Activated CD4-positive, alpha-beta T cell treated with anti-CD3 and anti-CD28 coated beads, Interleukin-2, amount 50 U/mL, for 4 hours (primary cell): Measurements from ENCODE around the gene CPSF3.
"Not testable (repeated sequence)": the region's sequence is repeated elsewhere in the genome, so short reads cannot be mapped to it uniquely, and the experiment has no call there.

Source experiments
- DNase-seq, 2 experiments: peaks; one replicate each; pipeline ENCODE4 v3.0.0-alpha.2; 2020

Gene CPSF3

DNA sequence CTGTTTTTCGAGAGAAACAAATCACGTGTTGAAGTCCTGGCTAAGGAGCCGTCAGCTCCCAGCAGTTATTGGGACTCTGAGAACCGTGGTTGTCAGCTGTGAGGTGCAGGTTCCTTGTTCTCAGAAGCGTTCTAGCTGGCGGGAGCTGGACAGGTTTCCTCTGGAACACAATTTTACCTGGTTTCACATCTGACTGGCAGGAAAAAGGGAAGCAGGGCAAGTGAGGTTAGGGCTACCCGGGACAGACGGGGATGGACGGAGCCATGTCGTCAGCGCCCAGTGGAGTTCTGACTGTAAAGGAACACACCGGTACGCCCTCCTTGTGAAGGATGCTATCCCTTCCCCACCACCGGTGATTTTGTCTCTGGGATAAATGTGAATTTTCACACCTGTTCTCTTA, 26.3 kb upstream of the CPSF3 start:
- no peak for DNase-seq

- DNase-seq: not testable (repeated sequence)
Measured at GRCh38 chr2:9398251-9398650, 25.2 kb upstream of the CPSF3 start.

DNA sequence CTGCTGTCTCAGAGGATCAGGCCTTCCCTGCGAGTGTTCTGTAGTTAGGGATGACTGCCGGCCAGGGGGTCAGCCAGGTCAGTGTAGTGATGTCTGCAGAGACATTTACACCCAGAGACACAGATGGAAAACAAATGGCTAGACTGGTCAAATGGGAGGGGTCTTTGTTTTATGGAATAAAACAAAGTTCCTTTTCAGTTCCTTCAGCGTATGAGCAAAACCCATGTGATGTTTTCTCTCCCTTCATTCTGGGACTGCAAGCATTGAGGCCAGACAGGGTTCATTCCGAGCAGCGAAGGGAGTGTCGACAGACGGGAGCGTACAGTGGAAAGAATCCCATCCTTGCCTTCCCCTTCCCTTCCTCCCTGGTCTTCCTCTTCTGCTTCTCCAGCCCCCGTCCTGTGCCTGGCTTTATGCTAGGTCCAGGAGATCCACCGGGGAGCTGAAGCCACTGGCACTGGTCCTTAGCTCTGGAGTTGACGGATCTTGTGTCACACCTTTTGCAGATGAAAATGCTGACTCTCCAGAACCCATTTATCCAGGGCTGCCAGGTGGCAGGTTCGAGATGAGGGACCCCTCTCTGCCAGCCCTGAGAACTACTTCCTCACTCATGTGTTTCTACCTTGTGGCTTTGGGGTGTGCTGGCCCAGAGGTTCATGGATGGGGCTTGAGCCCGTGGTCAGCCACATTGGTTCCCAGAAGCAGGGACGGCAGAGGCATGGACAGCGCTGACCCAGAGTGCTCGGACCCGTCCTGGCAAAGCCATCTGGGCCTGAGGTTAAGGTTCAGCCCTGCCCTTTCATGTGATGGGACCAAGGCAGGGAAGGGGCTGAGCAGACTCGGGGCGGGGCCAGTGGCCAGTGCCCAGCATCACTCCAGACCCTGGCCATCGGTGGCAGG, 24.3 kb upstream of the CPSF3 start:
- no peak for DNase-seq

GRCh38 chr2:9400268-9401058, 23.0 kb upstream of the CPSF3 start:
- no peak for DNase-seq

GRCh38 chr2:9401059-9401547, 22.4 kb upstream of the CPSF3 start:
- DNase-seq: no peak

DNA sequence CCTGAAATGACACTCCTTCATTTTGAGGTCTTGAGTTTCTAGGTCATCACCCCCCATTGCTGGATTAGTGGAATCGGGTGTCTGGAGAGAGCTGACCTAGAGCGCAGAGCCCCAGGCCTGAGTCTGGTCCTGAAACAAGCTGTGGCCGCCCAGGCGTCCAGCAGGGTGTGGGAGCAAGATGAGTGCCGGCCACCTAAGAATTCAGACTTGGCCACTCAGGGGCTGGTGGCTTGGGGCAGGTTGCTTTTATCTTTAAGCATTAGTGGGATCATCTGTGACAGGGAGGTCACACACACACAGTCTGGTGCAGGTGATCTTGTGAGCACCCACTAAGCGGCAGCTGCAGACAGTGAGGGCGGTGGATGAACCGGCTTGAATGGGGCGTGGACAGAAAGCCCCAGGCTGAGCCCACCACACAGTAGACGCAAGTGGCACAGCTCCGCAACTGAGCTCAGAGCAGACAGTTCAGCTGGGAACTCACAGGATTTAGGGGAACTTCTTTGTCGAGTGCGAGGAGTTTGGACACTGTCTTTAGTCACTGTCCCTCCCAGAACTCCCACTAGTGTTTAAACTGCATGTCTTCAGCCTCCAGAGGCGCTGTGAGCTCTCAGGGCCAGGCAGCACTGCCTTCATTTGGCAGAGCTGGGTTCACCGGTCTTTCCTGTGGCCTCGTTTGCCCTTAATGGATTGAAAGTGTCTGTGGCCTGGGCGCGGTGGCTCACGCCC, 21.6 kb upstream of the CPSF3 start:
- DNase-seq: no peak

GRCh38 chr2:9403924-9404323, 19.5 kb upstream of the CPSF3 start:
- DNase-seq: no peak

GRCh38 chr2:9404451-9404850, 19.0 kb upstream of the CPSF3 start:
- DNase-seq: no peak

DNA sequence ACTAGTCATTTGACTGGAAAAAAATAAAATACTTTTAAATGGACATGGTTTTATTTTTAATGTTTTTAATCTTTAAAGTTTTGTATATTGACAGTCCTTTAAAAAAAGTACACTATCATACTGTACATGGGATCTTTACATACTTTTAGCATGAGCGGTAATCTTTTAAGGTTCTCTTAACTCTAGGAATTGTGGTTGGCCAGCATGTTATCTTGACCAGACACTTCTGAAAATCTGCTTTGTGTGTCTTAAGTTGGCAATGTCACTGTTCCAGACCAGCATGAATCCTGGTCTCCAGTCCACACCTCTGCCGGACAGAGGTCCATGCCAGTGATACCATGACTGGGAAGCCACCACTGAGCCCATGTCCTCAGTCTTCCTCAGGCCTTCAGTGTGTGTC, 17.8 kb upstream of the CPSF3 start:
- no peak for DNase-seq

GRCh38 chr2:9406529-9407362, 16.7 kb upstream of the CPSF3 start:
- no peak for DNase-seq

- DNase-seq: no peak
Measured at GRCh38 chr2:9407363-9407811, 16.1 kb upstream of the CPSF3 start.

GRCh38 chr2:9408641-9409151, 14.8 kb upstream of the CPSF3 start:
- DNase-seq: no peak

GRCh38 chr2:9410108-9410507, 13.3 kb upstream of the CPSF3 start:
- no peak for DNase-seq

GRCh38 chr2:9412781-9413180, 10.7 kb upstream of the CPSF3 start:
- no peak for DNase-seq

DNA sequence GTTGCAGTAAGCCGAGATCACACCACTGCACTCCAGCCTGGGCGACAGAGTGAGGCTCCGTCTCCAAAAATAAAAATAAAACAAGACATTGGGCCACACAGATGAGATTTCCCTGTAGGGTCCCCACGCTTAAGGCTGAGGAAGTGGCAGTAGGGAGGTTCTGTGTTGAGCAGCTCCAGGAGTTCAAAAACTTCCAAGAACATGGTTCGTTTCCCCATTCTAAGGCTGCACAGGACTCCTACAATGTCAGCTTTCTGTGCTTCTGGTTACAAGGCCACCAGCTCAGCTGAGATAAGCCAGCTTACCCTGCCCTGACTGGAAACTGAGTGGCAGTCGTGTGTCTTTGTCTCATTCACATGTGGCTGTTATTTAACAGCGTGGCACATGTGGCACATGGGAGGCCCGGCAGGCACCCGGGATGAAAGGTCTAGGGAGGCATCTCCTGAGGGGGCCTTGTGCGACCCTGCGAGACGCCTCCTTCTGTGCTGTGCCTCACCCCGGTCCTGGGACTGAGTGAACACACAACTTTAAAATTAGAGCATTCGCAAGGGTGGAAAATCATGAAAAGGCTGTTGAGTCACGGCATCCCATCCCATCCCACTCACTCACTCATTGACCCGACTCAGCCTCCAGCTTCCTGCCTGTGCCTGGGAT, 7.8 kb upstream of the CPSF3 start:
- no peak for DNase-seq

- DNase-seq: no peak
Measured at GRCh38 chr2:9416267-9416961, 7.0 kb upstream of the CPSF3 start.

DNA sequence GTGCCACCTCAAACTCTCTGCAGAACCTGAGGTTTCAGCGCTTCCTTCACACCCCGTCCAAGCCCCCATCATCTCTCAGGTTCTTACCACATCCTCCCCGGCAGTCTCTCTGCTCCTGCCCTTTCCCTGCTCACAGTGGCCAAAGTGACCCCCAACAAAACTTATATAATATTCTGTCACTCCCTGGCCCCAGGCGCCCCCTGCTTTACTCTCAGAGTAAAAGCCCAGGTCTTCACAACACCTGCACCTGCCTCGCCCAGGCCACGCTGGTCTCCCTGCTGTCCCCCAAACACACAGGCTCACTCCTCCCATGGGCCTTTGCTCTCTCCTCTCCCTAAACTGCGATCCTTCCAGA, 6.5 kb upstream of the CPSF3 start:
- no peak for DNase-seq

GRCh38 chr2:9417725-9418124, 5.7 kb upstream of the CPSF3 start:
- no peak for DNase-seq

- no peak for DNase-seq
Measured at GRCh38 chr2:9418746-9419145, 4.7 kb upstream of the CPSF3 start.

GRCh38 chr2:9419541-9419940, 3.9 kb upstream of the CPSF3 start:
- DNase-seq: no peak

- DNase-seq: no peak
Measured at GRCh38 chr2:9420495-9420894, 3.0 kb upstream of the CPSF3 start.
